Activated naive CD4-positive, alpha-beta T cell treated with anti-CD3 and anti-CD28 coated beads, Interleukin-2, amount 10 ng/mL, durations not matched to agents 7 days and 5 days (primary cell): Measurements from ENCODE around the gene TNFAIP3.
"Not testable (repeated sequence)": the region's sequence is repeated elsewhere in the genome, so short reads cannot be mapped to it uniquely, and the experiment has no call there.

Experiments
- CTCF ChIA-PET: fragments of 350-600 bp; sonication (Branson Sonifier 250); formaldehyde crosslinking; loops from one replicate; lab custom pipeline; 2021; ENCODE audit warnings: antibody characterized with exemption; lab: Charles Lee
- DNase-seq: peaks from one replicate; pipeline ENCODE4 v3.0.0-alpha.2; 2020
- H3K27ac Mint-ChIP-seq: one replicate; pipeline ENCODE4 v1.8.0; 2021; ENCODE audit warnings: mild to moderate bottlenecking, moderate library complexity, mixed read lengths
- H3K27me3 Mint-ChIP-seq: one replicate; pipeline ENCODE4 v1.8.0; 2021; ENCODE audit warnings: mild to moderate bottlenecking, mixed read lengths
- H3K36me3 Mint-ChIP-seq: one replicate; pipeline ENCODE4 v1.8.0; 2021; ENCODE audit warnings: mixed read lengths
- H3K4me1 Mint-ChIP-seq: one replicate; pipeline ENCODE4 v1.8.0; 2021; ENCODE audit warnings: mixed read lengths
- H3K4me3 Mint-ChIP-seq: one replicate; pipeline ENCODE4 v1.8.0; 2021; ENCODE audit warnings: mild to moderate bottlenecking, moderate library complexity, mixed read lengths
- H3K9me3 Mint-ChIP-seq: one replicate; pipeline ENCODE4 v1.8.0; 2021; ENCODE audit warnings: mixed read lengths

The TNFAIP3 gene

DNA sequence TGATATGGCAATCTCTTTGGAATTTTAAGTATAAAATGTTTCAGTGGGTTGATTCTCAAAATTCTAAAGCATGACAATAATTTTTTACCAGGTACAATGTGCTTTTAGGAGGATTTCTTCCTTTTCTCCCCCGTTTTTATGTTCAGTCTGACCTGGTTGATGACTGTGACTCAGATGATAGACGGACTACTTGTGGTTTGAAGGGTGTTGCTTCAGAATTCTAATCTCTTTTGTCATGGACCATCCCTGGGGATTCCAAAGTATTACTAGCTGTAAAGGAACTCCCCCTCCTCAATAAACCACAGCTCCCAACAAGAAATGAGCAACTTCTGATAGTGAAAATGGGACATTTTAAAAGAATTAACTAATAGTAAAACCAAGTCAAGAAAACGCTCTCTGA lies 34.9 kb upstream of the TNFAIP3 start:
- H3K9me3 Mint-ChIP-seq: peaks cover 5% of the 10 kb centered on the region
- H3K27me3 Mint-ChIP-seq: no peaks in the 10 kb centered on the region
- H3K4me3 Mint-ChIP-seq: no peak overlapping the region
- no peak for DNase-seq
- CTCF ChIA-PET: interaction anchor here (1.1 to 1.2 kb wide), 2 partner anchors 15 to 32 kb away, joined by 3 to 4 read pairs; no protein-coding TSS in a partner anchor
- peaks cover 2% of the 10 kb centered on the region for H3K36me3 Mint-ChIP-seq
- no peak overlapping the region for H3K27ac Mint-ChIP-seq
- peaks cover 33% of the 10 kb centered on the region for H3K4me1 Mint-ChIP-seq

DNA sequence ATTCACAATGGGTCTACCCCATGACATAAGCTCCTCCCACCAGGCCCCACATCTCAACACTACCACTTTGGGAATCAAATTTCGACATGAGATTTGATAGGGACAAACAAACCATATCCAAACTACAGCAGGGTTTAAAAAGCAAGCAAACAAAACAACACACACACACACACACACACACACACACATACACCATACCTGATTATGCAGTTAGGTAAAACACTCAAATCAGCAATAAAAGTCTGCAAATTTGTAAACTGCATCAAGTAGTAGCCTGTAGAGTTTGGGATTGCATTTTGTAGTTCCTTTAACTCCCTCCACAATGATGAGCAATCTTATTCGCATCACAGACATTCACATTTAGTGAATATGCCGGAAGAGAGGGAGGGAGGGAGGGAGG lies 32.6 kb upstream of the TNFAIP3 start:
- Mint-ChIP-seq H3K36me3 (peaks cover 5% of the 10 kb centered on the region), H3K4me1 (peaks cover 9% of the 10 kb centered on the region), H3K27ac (no peak overlapping the region), H3K4me3 (no peak overlapping the region), H3K27me3 (no peaks in the 10 kb centered on the region), H3K9me3 (peaks cover 19% of the 10 kb centered on the region)
- DNase-seq: no peak
- CTCF ChIA-PET: no interaction called here

DNA sequence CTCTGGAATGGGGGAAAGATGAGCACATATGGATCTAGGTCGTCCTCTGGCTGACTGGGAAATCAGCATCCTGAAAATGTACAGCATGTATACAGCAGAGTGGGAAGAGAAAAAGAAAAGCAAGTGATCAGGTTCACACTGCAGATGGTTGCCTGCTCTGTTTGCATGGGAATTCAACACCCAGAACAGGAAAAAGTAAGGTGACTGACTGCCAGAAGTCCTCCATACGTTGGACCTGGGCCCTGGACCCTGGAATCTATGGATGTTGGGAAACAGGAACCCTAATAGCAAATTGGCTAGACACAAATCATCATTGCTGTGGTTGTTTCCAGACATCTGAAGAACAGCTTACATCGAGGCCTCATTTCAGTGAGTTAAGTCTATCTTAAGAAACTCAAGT lies 30.3 kb upstream of the TNFAIP3 start:
- Mint-ChIP-seq H3K4me3 (no peak overlapping the region), H3K4me1 (peaks cover 3% of the 10 kb centered on the region), H3K27ac (no peak overlapping the region), H3K9me3 (peaks cover 37% of the 10 kb centered on the region), H3K27me3 (no peaks in the 10 kb centered on the region), H3K36me3 (peaks cover 16% of the 10 kb centered on the region)
- CTCF ChIA-PET: interaction anchor here (1.1 to 1.2 kb wide), 2 partner anchors 11 to 34 kb away, joined by 3 to 6 read pairs; no protein-coding TSS in a partner anchor
- DNase-seq: no peak

DNA sequence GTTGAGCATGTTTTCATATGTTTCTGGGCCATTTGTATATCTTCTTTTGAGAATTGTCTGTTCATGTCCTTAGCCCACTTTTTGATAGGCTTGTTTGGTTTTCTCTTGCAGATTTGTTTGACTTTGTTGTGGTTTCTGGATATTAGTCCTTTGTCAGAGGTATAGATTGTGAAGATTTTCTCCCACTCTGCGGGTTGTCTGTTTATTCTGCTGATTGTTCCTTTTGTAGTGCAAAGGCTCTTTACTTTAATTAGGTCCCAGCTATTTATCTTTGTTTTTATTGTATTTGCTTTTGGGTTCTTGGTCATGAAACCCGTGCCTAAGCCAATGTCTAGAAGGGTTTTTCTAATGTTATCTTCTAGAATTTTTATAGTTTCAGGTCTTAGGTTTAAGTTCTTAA lies 29.0 kb upstream of the TNFAIP3 start:
- H3K27me3 Mint-ChIP-seq, H3K27ac Mint-ChIP-seq, H3K4me1 Mint-ChIP-seq, H3K4me3 Mint-ChIP-seq, DNase-seq, CTCF ChIA-PET: not testable (repeated sequence)
- H3K9me3 Mint-ChIP-seq: peaks cover 43% of the 10 kb centered on the region
- H3K36me3 Mint-ChIP-seq: peaks cover 16% of the 10 kb centered on the region

DNA sequence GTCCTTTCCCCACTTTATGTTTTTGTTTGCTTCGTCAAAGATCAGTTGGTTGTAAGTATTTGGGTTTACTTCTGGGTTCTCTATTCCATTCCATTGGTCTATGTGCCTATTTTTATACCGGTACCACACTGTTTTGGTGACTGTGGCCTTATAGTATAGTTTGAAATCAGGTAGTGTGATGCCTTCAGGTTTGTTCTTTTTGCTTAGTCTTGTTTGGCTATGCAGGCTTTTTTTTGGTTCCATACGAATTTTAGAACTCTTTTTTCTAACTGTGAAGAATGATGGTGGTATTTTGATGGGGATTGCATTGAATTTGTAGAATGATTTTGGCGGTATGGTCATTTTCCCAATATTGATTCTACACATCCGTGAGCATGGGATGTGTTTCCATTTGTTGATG lies 28.5 kb upstream of the TNFAIP3 start:
- H3K4me3 Mint-ChIP-seq, H3K4me1 Mint-ChIP-seq, H3K27ac Mint-ChIP-seq, DNase-seq, H3K27me3 Mint-ChIP-seq, CTCF ChIA-PET: not testable (repeated sequence)
- H3K9me3 Mint-ChIP-seq: peaks cover 47% of the 10 kb centered on the region
- H3K36me3 Mint-ChIP-seq: peaks cover 16% of the 10 kb centered on the region

DNA sequence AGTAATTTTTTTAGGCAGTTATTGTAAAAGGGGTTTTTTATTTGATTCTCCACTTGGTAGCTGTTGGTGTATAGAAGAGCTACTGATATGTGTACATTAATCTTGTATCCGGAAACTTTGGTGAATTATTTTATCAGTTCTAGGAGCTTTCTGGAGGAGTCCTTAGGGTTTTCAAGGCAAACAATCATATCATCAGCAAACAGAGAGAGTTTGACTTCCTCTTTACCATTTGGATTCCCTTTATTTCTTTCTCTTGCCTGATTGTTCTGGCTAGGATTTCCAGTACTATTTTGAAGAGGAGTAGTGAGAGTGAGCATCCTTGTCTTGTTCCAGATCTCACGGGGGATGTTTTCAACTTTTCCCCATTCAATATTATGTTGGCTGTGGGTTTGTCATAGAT lies 28.0 kb upstream of the TNFAIP3 start:
- CTCF ChIA-PET: no interaction called here

DNA sequence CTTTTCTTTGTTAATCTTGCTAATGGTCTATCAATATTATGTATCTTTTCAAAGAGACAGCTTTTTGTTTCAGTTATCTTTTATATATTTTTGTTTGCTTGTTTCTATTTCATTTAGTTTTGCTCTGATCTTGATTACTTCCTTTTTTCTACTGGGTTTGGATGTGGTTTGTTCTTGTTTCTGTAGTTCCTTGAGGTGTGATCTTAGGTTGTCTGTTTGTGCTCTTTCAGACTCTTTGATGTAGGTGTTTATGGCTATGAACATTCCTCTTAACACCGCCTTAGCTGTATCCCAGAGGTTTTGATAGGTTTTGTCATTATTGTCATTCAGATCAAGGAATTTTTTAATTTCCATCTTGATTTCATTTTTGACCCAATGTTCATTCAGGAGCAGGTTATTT lies 26.8 kb upstream of the TNFAIP3 start:
- no peak overlapping the region for H3K27ac Mint-ChIP-seq
- H3K9me3 Mint-ChIP-seq: peaks cover 46% of the 10 kb centered on the region
- H3K36me3 Mint-ChIP-seq: peaks cover 16% of the 10 kb centered on the region
- no peak for DNase-seq
- CTCF ChIA-PET: no interaction called here
- peaks cover 3% of the 10 kb centered on the region for H3K4me1 Mint-ChIP-seq
- H3K27me3 Mint-ChIP-seq: no peaks in the 10 kb centered on the region
- H3K4me3 Mint-ChIP-seq: no peak overlapping the region

More for the DNA sequence above, 28.0 kb upstream of the TNFAIP3 start:
- Mint-ChIP-seq H3K4me3 (no peak overlapping the region), H3K27ac (no peak overlapping the region), H3K9me3 (peaks cover 46% of the 10 kb centered on the region), H3K4me1 (peaks cover 3% of the 10 kb centered on the region), H3K27me3 (no peaks in the 10 kb centered on the region), H3K36me3 (peaks cover 16% of the 10 kb centered on the region)
- DNase-seq: no peak

DNA sequence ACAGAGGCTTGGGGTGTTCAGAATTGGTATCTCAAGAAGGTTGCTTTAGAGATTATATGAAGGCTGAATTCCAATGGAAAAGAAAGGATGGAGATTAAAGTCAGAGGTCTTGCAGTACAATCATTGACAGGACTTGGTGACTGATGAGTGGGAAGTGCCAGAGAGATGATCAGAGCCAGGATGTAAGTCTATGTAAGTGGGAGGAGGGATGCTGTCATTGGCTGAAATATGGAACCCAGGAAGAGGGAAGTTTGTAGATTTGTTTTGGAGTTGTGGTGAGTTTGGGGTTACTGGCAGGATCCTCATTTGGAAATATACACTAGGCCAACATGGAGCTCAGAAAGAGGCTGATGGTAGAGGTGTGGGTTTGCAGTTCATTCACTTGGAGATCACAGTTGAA lies 23.8 kb upstream of the TNFAIP3 start:
- CTCF ChIA-PET: no interaction called here
- DNase-seq: no peak
- Mint-ChIP-seq H3K27ac (no peak overlapping the region), H3K4me1 (peaks cover 3% of the 10 kb centered on the region), H3K36me3 (peaks cover 15% of the 10 kb centered on the region), H3K4me3 (no peak overlapping the region), H3K9me3 (peaks cover 39% of the 10 kb centered on the region), H3K27me3 (no peaks in the 10 kb centered on the region)

DNA sequence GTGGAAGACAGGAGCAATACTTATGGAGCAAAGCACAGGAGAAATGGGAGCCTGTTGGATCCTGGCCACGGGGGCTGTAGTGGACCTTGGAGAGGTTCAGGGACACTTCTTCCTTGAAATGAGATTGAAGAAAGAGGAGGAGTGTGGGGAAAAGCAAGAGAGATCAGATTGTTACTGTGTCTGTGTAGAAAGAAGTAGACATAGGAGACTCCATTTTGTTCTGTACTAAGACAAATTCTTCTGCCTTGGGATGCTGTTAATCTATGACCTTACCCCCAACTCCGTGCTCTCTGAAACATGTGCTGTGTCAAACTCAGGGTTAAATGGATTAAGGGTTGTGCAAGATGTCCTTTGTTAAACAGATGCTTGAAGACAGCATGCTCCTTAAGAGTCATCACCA lies 22.7 kb upstream of the TNFAIP3 start:
- H3K27ac Mint-ChIP-seq, H3K4me1 Mint-ChIP-seq, H3K4me3 Mint-ChIP-seq, H3K27me3 Mint-ChIP-seq, DNase-seq, CTCF ChIA-PET: not testable (repeated sequence)
- peaks cover 13% of the 10 kb centered on the region for H3K36me3 Mint-ChIP-seq
- H3K9me3 Mint-ChIP-seq: peaks cover 31% of the 10 kb centered on the region

DNA sequence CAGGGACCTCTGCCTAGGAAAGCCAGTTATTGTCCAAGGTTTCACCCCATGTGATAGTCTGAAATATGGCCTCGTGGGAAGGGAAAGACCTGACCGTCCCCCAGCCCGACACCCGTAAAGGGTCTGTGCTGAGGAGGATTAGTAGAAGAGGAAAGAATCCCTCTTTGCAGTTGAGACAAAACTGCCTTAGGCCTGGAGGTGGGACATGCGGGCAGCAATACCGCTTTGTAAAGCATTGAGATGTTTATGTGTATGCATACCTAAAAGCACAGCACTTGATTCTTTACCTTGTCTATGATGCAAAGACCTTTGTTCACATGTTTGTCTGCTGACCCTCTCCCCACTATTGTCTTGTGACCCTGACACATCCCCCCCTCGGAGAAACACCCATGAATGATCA lies 22.3 kb upstream of the TNFAIP3 start:
- DNase-seq, H3K4me3 Mint-ChIP-seq, H3K27me3 Mint-ChIP-seq, H3K36me3 Mint-ChIP-seq, H3K27ac Mint-ChIP-seq, H3K4me1 Mint-ChIP-seq, CTCF ChIA-PET: not testable (repeated sequence)
- H3K9me3 Mint-ChIP-seq: peaks cover 29% of the 10 kb centered on the region

DNA sequence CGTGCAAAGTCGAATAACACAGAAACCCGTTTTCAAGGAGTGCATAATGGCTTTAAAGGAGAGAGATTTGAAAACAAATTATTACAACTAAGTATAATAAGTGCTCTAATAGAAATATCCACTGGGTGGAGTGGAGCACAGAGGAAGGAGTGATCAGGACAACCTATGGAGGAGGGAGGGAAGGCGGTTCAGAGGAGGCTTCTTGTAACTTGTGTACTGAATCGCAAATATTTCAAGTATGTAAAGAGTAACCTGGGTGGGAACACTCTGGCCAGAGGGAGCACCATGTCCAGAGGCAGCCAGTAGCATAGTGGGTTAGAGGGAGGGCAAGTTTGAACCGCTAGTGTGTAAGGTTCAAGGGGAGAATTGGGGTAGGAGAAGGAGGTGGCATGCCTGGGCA lies 21.6 kb upstream of the TNFAIP3 start:
- no peaks in the 10 kb centered on the region for H3K4me1 Mint-ChIP-seq
- CTCF ChIA-PET: no interaction called here
- no peak overlapping the region for H3K27ac Mint-ChIP-seq
- no peak overlapping the region for H3K4me3 Mint-ChIP-seq
- peaks cover 6% of the 10 kb centered on the region for H3K36me3 Mint-ChIP-seq
- no peak for DNase-seq
- no peaks in the 10 kb centered on the region for H3K27me3 Mint-ChIP-seq
- H3K9me3 Mint-ChIP-seq: peaks cover 22% of the 10 kb centered on the region

DNA sequence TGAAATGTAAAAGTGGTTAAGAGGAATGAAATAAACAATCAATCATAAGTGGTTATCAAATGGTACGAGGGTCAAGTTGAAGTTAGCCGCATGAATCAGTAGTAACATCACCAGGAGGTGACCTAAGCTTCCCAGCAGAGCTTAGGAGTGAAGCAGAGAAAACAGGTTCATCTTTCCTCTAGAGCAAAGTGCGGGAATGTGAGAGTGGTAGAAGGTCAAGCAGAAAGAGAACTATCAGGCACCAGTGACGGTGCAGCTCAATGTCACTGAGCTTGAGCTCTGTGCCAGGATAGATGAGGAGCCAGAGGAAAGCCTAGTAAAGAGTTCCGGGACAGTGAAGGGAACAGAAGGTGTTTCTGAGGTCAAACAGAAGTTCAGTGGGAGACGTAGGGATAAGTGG lies 20.8 kb upstream of the TNFAIP3 start:
- no peak overlapping the region for H3K4me3 Mint-ChIP-seq
- no peak for DNase-seq
- no peaks in the 10 kb centered on the region for H3K27me3 Mint-ChIP-seq
- no peaks in the 10 kb centered on the region for H3K36me3 Mint-ChIP-seq
- H3K27ac Mint-ChIP-seq: no peak overlapping the region
- peaks cover 15% of the 10 kb centered on the region for H3K9me3 Mint-ChIP-seq
- no peaks in the 10 kb centered on the region for H3K4me1 Mint-ChIP-seq
- CTCF ChIA-PET: interaction anchor here (2.5 kb wide), 1 partner anchor 10 kb away, joined by 6 read pairs; no protein-coding TSS in a partner anchor

DNA sequence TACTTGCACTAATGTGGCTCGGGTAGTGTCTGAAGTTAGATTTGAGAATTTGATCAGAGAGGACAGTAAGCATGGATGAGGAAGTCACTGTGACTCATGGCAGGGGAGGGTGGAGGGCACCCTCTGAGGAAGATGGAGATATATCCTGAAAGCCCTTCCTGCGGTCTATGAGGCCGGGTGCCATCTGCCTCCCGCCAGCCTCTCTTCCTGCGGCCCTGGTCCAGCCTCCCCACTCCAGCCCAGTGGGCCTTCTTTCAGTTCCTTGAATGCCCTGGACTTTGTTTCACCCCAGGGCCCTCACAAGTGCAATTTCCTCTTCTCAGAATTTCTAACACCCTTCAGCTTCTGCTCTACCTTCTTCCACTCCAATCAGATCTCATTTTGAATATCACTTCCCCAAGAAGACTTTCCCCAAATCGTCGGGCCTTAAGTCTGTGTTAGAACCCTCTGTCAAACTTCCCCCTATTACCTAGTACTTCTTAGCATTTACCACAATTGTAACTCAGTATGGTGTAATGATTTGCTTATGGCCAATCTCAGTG lies 20.2 kb upstream of the TNFAIP3 start:
- no peaks in the 10 kb centered on the region for H3K27me3 Mint-ChIP-seq
- no peak for DNase-seq
- no peak overlapping the region for H3K27ac Mint-ChIP-seq
- H3K9me3 Mint-ChIP-seq: peaks cover 9% of the 10 kb centered on the region
- no peak overlapping the region for H3K4me3 Mint-ChIP-seq
- no peaks in the 10 kb centered on the region for H3K36me3 Mint-ChIP-seq
- H3K4me1 Mint-ChIP-seq: no peaks in the 10 kb centered on the region
- CTCF ChIA-PET: interaction anchor here (0.9 to 2.5 kb wide), 2 partner anchors 10 to 14 kb away, joined by 3 to 6 read pairs; no protein-coding TSS in a partner anchor

DNA sequence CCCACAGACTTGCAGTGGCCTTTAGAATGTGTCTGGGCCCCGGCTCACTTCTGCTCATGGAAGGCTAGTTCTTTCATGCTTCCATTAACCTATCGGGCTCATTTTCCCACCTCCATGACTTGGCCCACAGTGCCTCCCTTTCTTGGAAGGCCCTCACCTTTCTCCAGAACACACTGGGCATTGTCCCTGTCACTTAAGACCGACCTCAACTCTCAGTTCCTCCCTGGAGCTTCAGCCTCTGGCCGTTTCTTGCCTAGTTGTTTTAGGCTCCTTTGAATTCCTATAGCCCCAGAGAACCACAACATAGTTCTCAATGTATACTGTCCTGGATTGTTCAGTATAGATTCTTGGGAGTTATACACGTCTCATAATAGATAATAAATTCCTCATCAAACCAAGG lies 19.3 kb upstream of the TNFAIP3 start:
- Mint-ChIP-seq H3K27me3 (no peaks in the 10 kb centered on the region), H3K4me3 (no peak overlapping the region), H3K27ac (no peak overlapping the region), H3K9me3 (peaks cover 5% of the 10 kb centered on the region), H3K4me1 (no peaks in the 10 kb centered on the region), H3K36me3 (no peaks in the 10 kb centered on the region)
- CTCF ChIA-PET: interaction anchor here (0.9 to 2.5 kb wide), 2 partner anchors 11 to 15 kb away, joined by 3 to 6 read pairs; no protein-coding TSS in a partner anchor
- DNase-seq: no peak

DNA sequence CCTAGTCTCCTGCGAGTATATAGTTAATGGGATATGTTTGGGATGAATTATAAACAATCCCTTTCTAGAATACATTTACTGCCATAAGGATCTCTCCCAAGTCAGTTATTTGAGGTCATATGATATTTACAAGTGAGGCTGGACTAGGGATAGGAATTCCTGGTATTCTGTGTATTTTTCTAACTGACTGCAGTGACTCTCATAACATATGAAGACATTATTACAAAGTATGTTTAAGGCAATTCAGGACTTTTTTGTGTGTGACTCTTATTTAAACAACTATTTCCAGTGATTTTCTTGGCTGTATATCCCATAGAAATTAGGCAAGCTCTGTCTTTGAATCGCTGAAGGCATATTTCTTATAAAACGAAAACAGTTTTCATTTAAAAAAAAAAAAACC lies 18.4 kb upstream of the TNFAIP3 start:
- Mint-ChIP-seq H3K27me3 (no peaks in the 10 kb centered on the region), H3K9me3 (no peaks in the 10 kb centered on the region), H3K4me3 (no peak overlapping the region), H3K36me3 (no peaks in the 10 kb centered on the region), H3K27ac (no peak overlapping the region), H3K4me1 (no peaks in the 10 kb centered on the region)
- no peak for DNase-seq
- CTCF ChIA-PET: interaction anchor here (2.5 kb wide), 1 partner anchor 12 kb away, joined by 6 read pairs; no protein-coding TSS in a partner anchor
